ENCODE measurements around the gene PHF3. TPM values are rescaled to one million over a fixed set of nuclear protein-coding genes. Genes with fewer than 3 reads are reported as not detected.

The PHF3 gene
- polyA plus RNA-seq, 1 experiment, result 26.6 TPM

DNA sequence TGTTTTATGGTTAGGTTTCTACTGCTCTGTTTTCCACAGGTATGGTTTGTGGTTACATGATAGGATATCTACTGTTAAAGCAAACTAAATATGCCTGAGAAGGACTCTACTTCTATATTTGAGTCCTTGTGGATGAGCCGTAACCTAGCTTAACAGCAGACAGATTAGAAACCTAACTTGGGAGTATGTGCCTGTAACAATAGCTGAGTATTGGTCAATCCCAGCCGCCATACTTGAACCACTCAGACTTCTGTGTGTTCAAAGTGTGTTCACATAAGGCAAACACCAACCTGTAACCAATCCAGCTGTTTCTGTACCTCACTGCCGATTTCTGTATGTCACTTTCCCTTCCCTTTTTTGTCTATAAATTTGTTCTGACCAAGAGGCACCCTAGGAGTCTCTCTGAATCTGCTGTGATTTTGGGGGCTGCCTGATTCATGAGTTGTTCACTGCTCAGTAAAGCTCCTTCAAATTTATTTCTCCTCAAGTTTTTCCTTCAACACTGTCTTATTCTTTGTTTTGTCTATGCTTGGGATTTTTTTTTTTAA, 37.1 kb downstream of the PHF3 start:
- Histone ChIP-seq H3K27ac (ENCODE audit: low read depth, low read length) (no peak overlapping the region), H3K4me3 (ENCODE audit: low read depth, low read length) (no peak overlapping the region), H3K9me3 (ENCODE audit: control insufficient read depth, insufficient read depth, low read length) (no peaks in the 10 kb centered on the region), H3K27me3 (ENCODE audit: control insufficient read depth, insufficient read depth, low read length) (no peaks in the 10 kb centered on the region)
- no peak for TF ChIP-seq CTCF (IDR thresholded peaks at IDR 0.05; ENCODE audit: low read depth, low read length)
- ChIA-PET CTCF (no interaction called here), POLR2A (no interaction called here)
- DNase-seq (ENCODE audit: low read depth, low spot score), result no peak

GRCh38 chr6:63673692-63674091, 38.1 kb downstream of the PHF3 start:
- CTCF ChIA-PET, result no interaction called here
- H3K4me3 ChIP-seq (ENCODE audit: low read depth, low read length), result no peak overlapping the region
- no peak overlapping the region for H3K27ac ChIP-seq (ENCODE audit: low read depth, low read length)
- H3K27me3 ChIP-seq (ENCODE audit: control insufficient read depth, insufficient read depth, low read length), result no peaks in the 10 kb centered on the region
- POLR2A ChIA-PET, result no interaction called here
- no peaks in the 10 kb centered on the region for H3K9me3 ChIP-seq (ENCODE audit: control insufficient read depth, insufficient read depth, low read length)
- DNase-seq (ENCODE audit: low read depth, low spot score), result no peak
- TF ChIP-seq CTCF (IDR thresholded peaks at IDR 0.05; ENCODE audit: low read depth, low read length), result no peak

DNA sequence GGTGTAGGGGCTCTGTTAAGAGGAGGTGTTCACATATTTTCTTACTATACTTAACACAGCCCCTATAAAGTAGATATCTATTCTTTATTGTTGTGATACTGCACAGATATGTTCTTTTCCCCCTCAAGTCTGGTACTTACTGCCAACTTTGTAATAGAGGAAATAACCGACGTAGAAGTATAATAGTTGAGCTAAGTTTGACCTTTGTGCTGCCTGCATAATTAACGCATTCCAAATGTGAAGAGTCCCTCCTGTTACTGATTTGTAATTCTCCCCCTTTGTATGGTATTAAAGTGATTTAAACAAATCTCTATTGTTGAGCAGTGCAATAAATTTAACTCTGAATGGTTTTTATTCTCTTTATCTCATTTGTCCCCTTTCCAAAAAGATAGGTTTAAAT, 39.0 kb downstream of the PHF3 start:
- no peak for DNase-seq (ENCODE audit: low read depth, low spot score)
- no peak overlapping the region for H3K27ac ChIP-seq (ENCODE audit: low read depth, low read length)
- ChIA-PET POLR2A (no interaction called here), CTCF (no interaction called here)
- no peaks in the 10 kb centered on the region for H3K27me3 ChIP-seq (ENCODE audit: control insufficient read depth, insufficient read depth, low read length)
- H3K9me3 ChIP-seq (ENCODE audit: control insufficient read depth, insufficient read depth, low read length), result no peaks in the 10 kb centered on the region
- no peak for TF ChIP-seq CTCF (IDR thresholded peaks at IDR 0.05; ENCODE audit: low read depth, low read length)
- no peak overlapping the region for H3K4me3 ChIP-seq (ENCODE audit: low read depth, low read length)

- H3K27ac ChIP-seq (ENCODE audit: low read depth, low read length), result no peak overlapping the region
- no peaks in the 10 kb centered on the region for H3K27me3 ChIP-seq (ENCODE audit: control insufficient read depth, insufficient read depth, low read length)
- ChIA-PET CTCF (no interaction called here), POLR2A (no interaction called here)
- no peak for DNase-seq (ENCODE audit: low read depth, low spot score)
- no peak overlapping the region for H3K4me3 ChIP-seq (ENCODE audit: low read depth, low read length)
- no peak for TF ChIP-seq CTCF (IDR thresholded peaks at IDR 0.05; ENCODE audit: low read depth, low read length)
- H3K9me3 ChIP-seq (ENCODE audit: control insufficient read depth, insufficient read depth, low read length), result no peaks in the 10 kb centered on the region
These were observed 39.5 kb downstream of the PHF3 start for GRCh38 chr6:63675138-63675537.

DNA sequence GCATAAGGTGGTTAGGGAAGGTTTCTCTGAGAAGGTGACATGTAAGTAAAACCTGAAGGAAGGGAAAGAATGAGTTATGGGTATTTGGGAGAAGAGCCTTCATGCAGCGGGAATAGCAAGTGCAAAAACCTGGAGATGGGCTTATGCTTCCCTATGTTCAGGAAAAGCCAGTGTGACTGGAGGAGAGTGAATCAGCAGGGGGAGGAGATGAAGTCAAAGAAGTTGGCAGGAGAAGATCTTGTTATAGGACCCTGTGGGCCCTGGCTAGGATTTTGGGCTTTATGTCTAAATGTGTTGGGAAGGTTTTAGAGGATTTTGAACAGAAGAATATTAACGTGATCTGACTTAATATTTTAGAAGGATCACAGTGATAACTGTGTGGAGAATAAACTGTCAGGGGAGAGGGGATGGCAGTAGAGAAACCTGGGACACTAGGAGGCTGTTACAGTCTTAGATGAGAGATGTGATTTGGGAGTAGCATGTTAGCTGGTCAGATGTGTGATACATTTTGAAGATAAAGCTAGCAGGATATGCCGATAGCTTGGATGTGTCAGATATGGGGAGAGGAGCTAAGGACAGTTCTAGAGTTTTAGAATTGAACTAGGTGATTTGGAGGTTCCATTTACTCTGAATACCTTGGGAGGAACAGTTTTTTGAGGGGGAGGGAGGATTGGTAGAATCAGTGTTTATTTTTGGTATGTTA, 41.0 kb downstream of the PHF3 start:
- CTCF ChIA-PET, result no interaction called here
- Histone ChIP-seq H3K4me3 (ENCODE audit: low read depth, low read length) (no peak overlapping the region), H3K27ac (ENCODE audit: low read depth, low read length) (no peak overlapping the region), H3K27me3 (ENCODE audit: control insufficient read depth, insufficient read depth, low read length) (no peaks in the 10 kb centered on the region), H3K9me3 (ENCODE audit: control insufficient read depth, insufficient read depth, low read length) (no peaks in the 10 kb centered on the region)
- TF ChIP-seq CTCF (IDR thresholded peaks at IDR 0.05; ENCODE audit: low read depth, low read length), result no peak
- POLR2A ChIA-PET, result no interaction called here
- DNase-seq (ENCODE audit: low read depth, low spot score), result no peak
